IMR-90 (cell line): ENCODE measurements around the gene ERICH6B.

Experiments
- RAD21 ChIP-seq: IDR thresholded peaks from 2 replicates; pipeline ENCODE4 v1.6.1; 2012; ENCODE audit warnings: low read length, improper control_type of control experiment
- TF ChIP-seq, protein P1 (sequence below): fragments of 150-350 bp; IDR thresholded peaks from 2 replicates; pipeline ENCODE4 v1.6.1; 2017; ENCODE audit warnings: mild to moderate bottlenecking, antibody characterized with exemption, low read length, low read depth

DNA sequence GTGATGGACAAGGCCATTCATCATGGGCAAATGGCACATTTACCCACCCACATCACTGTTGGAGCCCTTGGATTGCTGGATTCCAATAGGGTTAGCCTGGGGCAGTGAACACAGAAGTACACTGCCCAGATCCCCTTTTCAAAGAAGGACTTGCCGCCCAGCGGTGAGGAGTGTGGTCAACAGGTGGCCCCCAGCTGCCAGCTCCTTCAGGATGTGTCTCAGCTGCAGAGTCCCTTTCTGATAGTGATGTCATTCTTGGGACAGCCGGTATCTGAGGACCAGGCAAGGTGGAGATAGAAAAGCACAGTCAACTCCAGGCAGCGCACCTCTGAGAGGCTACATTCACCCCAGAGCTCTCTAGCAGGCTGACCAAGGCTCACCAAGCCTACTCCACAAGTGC lies 16.9 kb downstream of the ERICH6B start:
- TF ChIP-seq RAD21 = no peak
- TF ChIP-seq, protein P1, sequence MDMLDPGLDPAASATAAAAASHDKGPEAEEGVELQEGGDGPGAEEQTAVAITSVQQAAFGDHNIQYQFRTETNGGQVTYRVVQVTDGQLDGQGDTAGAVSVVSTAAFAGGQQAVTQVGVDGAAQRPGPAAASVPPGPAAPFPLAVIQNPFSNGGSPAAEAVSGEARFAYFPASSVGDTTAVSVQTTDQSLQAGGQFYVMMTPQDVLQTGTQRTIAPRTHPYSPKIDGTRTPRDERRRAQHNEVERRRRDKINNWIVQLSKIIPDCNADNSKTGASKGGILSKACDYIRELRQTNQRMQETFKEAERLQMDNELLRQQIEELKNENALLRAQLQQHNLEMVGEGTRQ = no peak
